PC-9 (cell line): Measurements from ENCODE around the gene UGT2B15. TPM values are rescaled to one million over a fixed set of nuclear protein-coding genes. Genes with fewer than 3 reads are reported as not detected.
"Not testable (repeated sequence)": the region's sequence is repeated elsewhere in the genome, so short reads cannot be mapped to it uniquely, and the experiment has no call there.

Experiments used
- BruUV-seq: library from RNA; stranded (reverse); fragments of 400-500 nt; replicated peaks from 2 replicates; lab custom pipeline; 2021; lab: Mats Ljungman, UMichigan
- CTCF ChIA-PET: fragments of 300-600 bp; sonication (Branson Sonifier 250); formaldehyde crosslinking; loops from one replicate; lab custom pipeline; 2022; ENCODE audit warnings: antibody characterized with exemption; lab: Charles Lee
- POLR2A ChIA-PET: fragments of 300-600 bp; sonication (Branson Sonifier 250); formaldehyde crosslinking; loops from one replicate; lab custom pipeline; 2022; ENCODE audit warnings: antibody characterized with exemption; ENCODE audit not compliant: unreplicated experiment; lab: Charles Lee
- DNase-seq, 2 experiments: peaks; one replicate each; pipeline versions ENCODE4 v3.0.0 to v3.0.0-alpha.2; 2015 to 2022; ENCODE audit warnings: mixed read lengths in 1 of 2
- H2AFZ ChIP-seq: fragments of 200-600 bp; sonication (generic); 2 replicates; pipeline ENCODE4 v1.8.1; 2017; ENCODE audit warnings: antibody characterized with exemption
- H3F3A ChIP-seq: fragments of 200-600 bp; sonication (generic); 2 replicates; pipeline ENCODE4 v1.8.1; 2017; ENCODE audit warnings: antibody characterized with exemption, mild to moderate bottlenecking, low read depth; ENCODE audit not compliant: insufficient read depth
- H3K27ac ChIP-seq: fragments of 200-600 bp; sonication (generic); 2 replicates; pipeline ENCODE4 v1.6.1; 2016; ENCODE audit warnings: mixed run types
- H3K27me3 ChIP-seq: fragments of 200-600 bp; sonication (generic); 2 replicates; pipeline ENCODE4 v1.6.1; 2016; ENCODE audit warnings: low read depth, mixed run types; ENCODE audit not compliant: insufficient read depth
- H3K36me3 ChIP-seq: fragments of 200-600 bp; sonication (generic); 2 replicates; pipeline ENCODE4 v1.6.1; 2016; ENCODE audit warnings: low read depth, mixed run types
- H3K4me1 ChIP-seq: fragments of 200-600 bp; sonication (generic); replicated peaks from 2 replicates; pipeline ENCODE4 v1.6.1; 2016; ENCODE audit warnings: mixed run types; ENCODE audit not compliant: insufficient read depth
- H3K4me2 ChIP-seq: fragments of 200-600 bp; sonication (generic); 2 replicates; pipeline ENCODE4 v1.6.1; 2017; ENCODE audit warnings: mixed run types
- H3K4me3 ChIP-seq: fragments of 200-600 bp; sonication (generic); 2 replicates; pipeline ENCODE4 v1.6.1; 2016; ENCODE audit warnings: mixed run types
- H3K79me2 ChIP-seq: fragments of 200-600 bp; sonication (generic); 2 replicates; pipeline ENCODE4 v1.6.1; 2017; ENCODE audit warnings: low read depth, mixed run types
- H3K9me2 ChIP-seq: fragments of 200-600 bp; sonication (generic); 2 replicates; pipeline ENCODE4 v1.8.1; 2017; ENCODE audit warnings: mild to moderate bottlenecking; ENCODE audit not compliant: insufficient read depth
- H3K9me3 ChIP-seq: fragments of 200-600 bp; sonication (generic); 2 replicates; pipeline ENCODE4 v1.8.1; 2016; ENCODE audit warnings: low read depth; ENCODE audit not compliant: insufficient read depth
- H4K20me1 ChIP-seq: fragments of 200-600 bp; sonication (generic); 2 replicates; pipeline ENCODE4 v1.8.1; 2017; ENCODE audit not compliant: insufficient read depth
- CTCF ChIP-seq: fragments of 200-600 bp; sonication (generic); conservative IDR thresholded peaks from 2 replicates; pipeline ENCODE4 v1.6.1; 2017; ENCODE audit warnings: mixed run types, antibody characterized with exemption, mild to moderate bottlenecking, moderate library complexity
- EZH2 ChIP-seq: fragments of 200-600 bp; sonication (generic); IDR thresholded peaks from 2 replicates; pipeline ENCODE4 v1.8.0; 2017; ENCODE audit warnings: antibody characterized with exemption, low read depth
- intact Hi-C: fragments of 100-400 bp; cut with micrococcal nuclease; formaldehyde crosslinking; loops from one replicate; pipeline ENCODE4 v1.10.0; 2022; ENCODE audit not compliant: unreplicated experiment
- total RNA-seq: library from RNA; stranded (reverse); gene quantifications from 2 replicates; pipeline ENCODE4 v1.2.3, GENCODE V29; 2021

Gene UGT2B15
- total RNA-seq, 1 experiment from 2014 or later = not detected

GRCh38 chr4:68651932-68652331 is 18.5 kb downstream of the UGT2B15 start:
- H3K4me3 ChIP-seq = no peak overlapping the region
- intact Hi-C loops = no loop called here
- H3F3A ChIP-seq = no peaks in the 10 kb centered on the region
- no peak for DNase-seq
- TF ChIP-seq EZH2 = no peak
- TF ChIP-seq CTCF = no peak
- ChIA-PET CTCF (no interaction called here), POLR2A (interaction anchor here (0.7 kb wide), 1 partner anchor 296 kb away, joined by 3 read pairs; no protein-coding TSS in a partner anchor)
- H3K4me1 ChIP-seq = no peaks in the 10 kb centered on the region
- H3K9me2 ChIP-seq = no peaks in the 10 kb centered on the region
- H3K36me3 ChIP-seq = no peaks in the 10 kb centered on the region
- H4K20me1 ChIP-seq = no peaks in the 10 kb centered on the region
- H3K27me3 ChIP-seq = no peaks in the 10 kb centered on the region
- H3K79me2 ChIP-seq = no peaks in the 10 kb centered on the region
- H3K27ac ChIP-seq = no peak overlapping the region
- BruUV-seq = no TSS peak
- H2AFZ ChIP-seq = no peak overlapping the region
- H3K9me3 ChIP-seq = no peaks in the 10 kb centered on the region
- no peak overlapping the region for H3K4me2 ChIP-seq

GRCh38 chr4:68630371-68630770 is 40.1 kb downstream of the UGT2B15 start:
- ChIA-PET CTCF (no interaction called here), POLR2A (no interaction called here)
- Histone ChIP-seq H3K27me3 (no peaks in the 10 kb centered on the region), H3K79me2 (no peaks in the 10 kb centered on the region), H3F3A (no peaks in the 10 kb centered on the region), H3K27ac (no peak overlapping the region), H3K4me1 (no peaks in the 10 kb centered on the region), H3K9me3 (no peaks in the 10 kb centered on the region), H4K20me1 (no peaks in the 10 kb centered on the region), H3K36me3 (no peaks in the 10 kb centered on the region), H3K9me2 (no peaks in the 10 kb centered on the region), H3K4me2 (no peak overlapping the region), H2AFZ (no peak overlapping the region), H3K4me3 (no peak overlapping the region)
- TF ChIP-seq EZH2 = no peak
- TF ChIP-seq CTCF = no peak
- intact Hi-C loops = no loop called here
- DNase-seq = no peak
- BruUV-seq = no TSS peak

GRCh38 chr4:68622731-68623130 is 47.7 kb downstream of the UGT2B15 start:
- BruUV-seq, CTCF ChIA-PET, H3K27ac ChIP-seq, H3K79me2 ChIP-seq, intact Hi-C loops, H3F3A ChIP-seq, H3K36me3 ChIP-seq, H3K9me3 ChIP-seq, H2AFZ ChIP-seq, H3K4me1 ChIP-seq, DNase-seq, H3K4me3 ChIP-seq, H3K27me3 ChIP-seq, POLR2A ChIA-PET, H4K20me1 ChIP-seq, H3K9me2 ChIP-seq, H3K4me2 ChIP-seq: not testable (repeated sequence)

- POLR2A ChIA-PET = no interaction called here
- Histone ChIP-seq H2AFZ (no peak overlapping the region), H3K4me1 (no peaks in the 10 kb centered on the region), H3K9me3 (no peaks in the 10 kb centered on the region), H3K4me3 (no peak overlapping the region), H3K36me3 (no peaks in the 10 kb centered on the region), H3K27me3 (no peaks in the 10 kb centered on the region), H3K79me2 (no peaks in the 10 kb centered on the region), H3K9me2 (no peaks in the 10 kb centered on the region), H3K27ac (no peak overlapping the region), H3K4me2 (no peak overlapping the region), H3F3A (no peaks in the 10 kb centered on the region), H4K20me1 (no peaks in the 10 kb centered on the region)
- intact Hi-C loops = no loop called here
- CTCF ChIA-PET = no interaction called here
- no TSS peak for BruUV-seq
- DNase-seq = no peak
- TF ChIP-seq CTCF = no peak
- TF ChIP-seq EZH2 = no peak
Observed at GRCh38 chr4:68617003-68617698, 53.3 kb downstream of the UGT2B15 start.
